Tibial nerve (tissue), 4 donors: ENCODE results near the gene GOLGA6L2. TPM values are rescaled to one million over a fixed set of nuclear protein-coding genes. Genes with fewer than 3 reads are reported as not detected.

Source experiments
- DNase-seq, 2 donors: peaks; one replicate each; pipeline ENCODE4 v3.0.0-alpha.2; 2019; ENCODE audit warnings: low spot score in 2 of 2
- H3K27ac ChIP-seq, 4 donors: fragments of 200-600 bp; sonication (generic) in 3 of 4; one replicate each; pipeline ENCODE4 v1.5.1; 2017 to 2019; ENCODE audit warnings: mild to moderate bottlenecking in 1 of 4
- H3K27me3 ChIP-seq, 2 donors: fragments of 200-600 bp; sonication (generic) in 1 of 2; one replicate each; pipeline versions ENCODE4 v1.5.1 to v1.6.0; 2017 to 2019
- H3K36me3 ChIP-seq, 3 donors: fragments of 200-600 bp; sonication (generic); one replicate each; pipeline ENCODE4 v1.5.1; 2018 to 2019
- H3K4me1 ChIP-seq, 4 donors: fragments of 200-600 bp; sonication (generic) in 3 of 4; one replicate each; pipeline ENCODE4 v1.5.1; 2017 to 2019
- H3K4me3 ChIP-seq, 4 donors: fragments of 200-600 bp; sonication (generic) in 3 of 4; one replicate each; pipeline ENCODE4 v1.5.1; 2017 to 2019; ENCODE audit warnings: mild to moderate bottlenecking in 1 of 4, moderate library complexity in 1 of 4
- H3K9me3 ChIP-seq, 4 donors: fragments of 200-600 bp; sonication (generic) in 3 of 4; one replicate each; pipeline ENCODE4 v1.5.1; 2017 to 2019
- EP300 ChIP-seq, 2 donors: sonication (generic); formaldehyde crosslinking; IDR thresholded peaks; one replicate each; pipeline ENCODE4 v1.6.1; 2017; ENCODE audit warnings: antibody characterized with exemption in 2 of 2, mild to moderate bottlenecking in 1 of 2
- POLR2A ChIP-seq, 2 donors: fragments of 450-650 bp; IDR thresholded peaks; one replicate each; pipeline ENCODE4 v1.6.1; 2017; ENCODE audit warnings: antibody characterized with exemption in 2 of 2, mild to moderate bottlenecking in 2 of 2, moderate library complexity in 2 of 2
- whole genome bisulfite sequencing, 2 donors: methylation state at CpG; one replicate each; pipeline ENCODE4 v1.1.5; 2018; 5-methylcytosine and 5-hydroxymethylcytosine counted together
- total RNA-seq, 4 donors: library from RNA; depleted of rRNA; stranded (reverse); fragments of >200 nt; gene quantifications; one replicate each; pipeline ENCODE4 v1.1.0, GENCODE V29; 2016
- TF ChIP-seq, protein P1 (sequence below), 5 experiments: fragments of 200-600 bp in 3 of 5; fragments of 450-650 bp in 2 of 5; sonication (generic) in 3 of 5; IDR thresholded peaks; one replicate each; pipeline ENCODE4 v1.5.1; 2016 to 2019; ENCODE audit warnings: antibody characterized with exemption in 5 of 5, mild to moderate bottlenecking in 3 of 5, moderate library complexity in 2 of 5

GOLGA6L2 gene, protein sequence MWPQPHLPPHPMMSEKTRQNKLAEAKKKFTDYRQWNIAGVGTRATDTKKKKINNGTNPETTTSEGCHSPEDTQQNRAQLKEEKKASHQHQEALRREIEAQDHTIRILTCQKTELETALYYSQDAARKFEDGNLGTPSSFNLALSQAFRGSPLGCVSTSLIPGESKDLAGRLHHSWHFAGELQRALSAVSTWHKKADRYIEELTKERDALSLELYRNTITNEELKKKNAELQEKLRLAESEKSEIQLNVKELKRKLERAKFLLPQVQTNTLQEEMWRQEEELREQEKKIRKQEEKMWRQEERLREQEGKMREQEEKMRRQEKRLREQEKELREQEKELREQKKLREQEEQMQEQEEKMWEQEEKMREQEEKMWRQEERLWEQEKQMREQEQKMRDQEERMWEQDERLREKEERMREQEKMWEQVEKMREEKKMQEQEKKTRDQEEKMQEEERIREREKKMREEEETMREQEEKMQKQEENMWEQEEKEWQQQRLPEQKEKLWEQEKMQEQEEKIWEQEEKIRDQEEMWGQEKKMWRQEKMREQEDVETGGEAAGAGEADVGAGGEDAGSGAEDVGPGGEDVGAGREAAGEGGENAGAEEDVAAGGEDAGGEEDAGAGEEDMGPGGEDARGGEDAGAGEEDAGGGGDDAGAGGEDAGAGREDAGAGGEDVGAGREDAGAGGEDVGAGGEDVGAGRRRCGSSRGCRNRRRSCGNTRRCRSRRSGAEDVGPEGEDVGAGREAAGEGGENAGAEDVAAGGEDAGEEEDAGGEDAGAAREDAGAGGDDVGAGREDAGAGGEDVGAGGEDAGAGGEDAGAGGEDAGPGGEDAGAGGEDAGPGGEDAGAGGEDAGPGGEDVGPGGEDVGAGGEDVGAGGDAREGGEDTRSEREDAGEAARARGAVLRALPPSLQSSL
- total RNA-seq, result not detected

DNA sequence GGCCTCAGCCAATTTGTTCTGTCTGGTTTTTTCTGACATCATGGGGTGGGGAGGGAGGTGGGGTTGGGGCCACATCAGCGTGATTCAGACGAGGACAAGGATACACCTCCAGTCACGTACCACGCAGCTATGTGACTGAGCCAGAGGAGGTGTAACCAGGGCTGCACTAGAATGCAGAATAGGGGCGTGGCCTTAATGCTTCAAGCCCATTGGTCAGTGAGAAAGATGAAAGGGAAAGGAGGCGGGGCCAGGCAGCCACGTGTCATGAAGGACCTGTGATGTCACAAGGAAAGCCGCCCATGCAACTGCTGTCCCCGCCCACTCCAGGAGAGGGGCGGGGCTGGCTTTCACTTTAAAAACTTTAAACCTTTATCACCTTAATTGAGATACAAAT lies at the start of gene GOLGA6L2:
Gene GOLGA6L2 (minus strand): TSS at position 137 of the 394 bp plus-strand sequence. CDS start 62 bp downstream, at position 75.
- H3K27me3 ChIP-seq, result no peaks in the 10 kb centered on the region
- WGBS, 2 donors, result 88 to 89% methylated on average over 10 of the region's 10 CpGs
- TF ChIP-seq, protein P1, sequence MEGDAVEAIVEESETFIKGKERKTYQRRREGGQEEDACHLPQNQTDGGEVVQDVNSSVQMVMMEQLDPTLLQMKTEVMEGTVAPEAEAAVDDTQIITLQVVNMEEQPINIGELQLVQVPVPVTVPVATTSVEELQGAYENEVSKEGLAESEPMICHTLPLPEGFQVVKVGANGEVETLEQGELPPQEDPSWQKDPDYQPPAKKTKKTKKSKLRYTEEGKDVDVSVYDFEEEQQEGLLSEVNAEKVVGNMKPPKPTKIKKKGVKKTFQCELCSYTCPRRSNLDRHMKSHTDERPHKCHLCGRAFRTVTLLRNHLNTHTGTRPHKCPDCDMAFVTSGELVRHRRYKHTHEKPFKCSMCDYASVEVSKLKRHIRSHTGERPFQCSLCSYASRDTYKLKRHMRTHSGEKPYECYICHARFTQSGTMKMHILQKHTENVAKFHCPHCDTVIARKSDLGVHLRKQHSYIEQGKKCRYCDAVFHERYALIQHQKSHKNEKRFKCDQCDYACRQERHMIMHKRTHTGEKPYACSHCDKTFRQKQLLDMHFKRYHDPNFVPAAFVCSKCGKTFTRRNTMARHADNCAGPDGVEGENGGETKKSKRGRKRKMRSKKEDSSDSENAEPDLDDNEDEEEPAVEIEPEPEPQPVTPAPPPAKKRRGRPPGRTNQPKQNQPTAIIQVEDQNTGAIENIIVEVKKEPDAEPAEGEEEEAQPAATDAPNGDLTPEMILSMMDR (IDR thresholded peaks at IDR 0.05), result no peak
- TF ChIP-seq EP300 (IDR thresholded peaks at IDR 0.05) (no peak), POLR2A (IDR thresholded peaks at IDR 0.05) (no peak)
- H3K27ac ChIP-seq, result no peak within 1 kb of the TSS
- peaks cover 0 to 4% (median 0%) of the 10 kb centered on the region in 4 donors for H3K9me3 ChIP-seq
- no peak within 1 kb of the TSS for H3K4me3 ChIP-seq
- H3K36me3 ChIP-seq, result no peaks in the 10 kb centered on the region
- H3K4me1 ChIP-seq, result no peaks in the 10 kb centered on the region
- no peak for DNase-seq

DNA sequence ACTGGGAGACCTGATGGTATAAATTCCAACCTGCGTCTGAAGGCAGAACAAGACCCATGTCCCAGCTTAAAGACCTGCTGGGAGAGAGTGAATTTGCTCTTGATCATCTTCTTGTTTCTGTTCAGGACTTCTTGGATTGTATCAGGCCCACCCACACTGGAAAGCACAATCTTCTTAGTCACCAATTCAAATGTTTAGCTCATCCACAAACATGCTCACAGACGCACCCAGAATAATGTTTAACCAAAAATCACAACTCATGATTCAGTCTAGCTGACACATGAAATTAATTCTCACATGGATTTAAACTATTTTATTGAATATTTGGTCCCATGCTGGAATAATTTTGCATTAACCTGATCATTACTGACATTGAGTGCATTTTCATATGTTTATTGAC lies 37.8 kb upstream of the GOLGA6L2 start:
- Histone ChIP-seq H3K36me3 (no peaks in the 10 kb centered on the region), H3K27ac (no peak overlapping the region), H3K27me3 (no peaks in the 10 kb centered on the region), H3K9me3 (no peaks in the 10 kb centered on the region), H3K4me1 (no peaks in the 10 kb centered on the region), H3K4me3 (no peak overlapping the region)
- TF ChIP-seq POLR2A (IDR thresholded peaks at IDR 0.05), result no peak
- TF ChIP-seq, protein P1 (IDR thresholded peaks at IDR 0.05), result no peak
- no peak for TF ChIP-seq EP300 (IDR thresholded peaks at IDR 0.05)
- no peak for DNase-seq
- 72 to 75% methylated on average over 2 of the region's 2 CpGs for WGBS, 2 donors

DNA sequence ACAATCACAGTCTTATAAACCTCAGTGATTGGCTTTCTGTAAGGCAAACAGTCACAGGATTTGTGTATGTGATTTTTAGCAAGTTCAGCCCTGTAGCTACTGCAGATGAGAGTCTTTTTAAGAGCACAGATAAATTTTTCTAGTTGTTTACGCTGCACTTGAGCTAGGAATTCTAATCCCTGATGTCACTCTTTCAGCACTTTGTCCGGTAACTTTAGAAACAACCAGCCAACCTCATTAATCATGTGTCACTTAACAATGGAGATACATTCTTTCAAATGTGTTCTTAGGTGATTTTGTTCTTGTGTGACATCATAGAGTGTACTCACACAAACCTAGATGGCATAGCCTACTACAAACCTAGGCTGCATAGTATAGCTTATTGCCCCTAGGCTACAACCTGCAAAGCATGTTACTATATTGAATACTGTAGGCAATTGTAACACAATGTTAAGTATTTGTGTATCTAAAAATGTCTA lies 36.8 kb upstream of the GOLGA6L2 start:
- H3K36me3 ChIP-seq, result no peaks in the 10 kb centered on the region
- no peak overlapping the region for H3K27ac ChIP-seq
- no peaks in the 10 kb centered on the region for H3K9me3 ChIP-seq
- no peaks in the 10 kb centered on the region for H3K27me3 ChIP-seq
- H3K4me3 ChIP-seq, result no peak overlapping the region
- no peaks in the 10 kb centered on the region for H3K4me1 ChIP-seq
- TF ChIP-seq POLR2A (IDR thresholded peaks at IDR 0.05) (no peak), EP300 (IDR thresholded peaks at IDR 0.05) (no peak)
- TF ChIP-seq, protein P1 (IDR thresholded peaks at IDR 0.05), result no peak
- DNase-seq, result no peak
- 53 to 56% methylated on average over 2 of the region's 2 CpGs for WGBS, 2 donors

DNA sequence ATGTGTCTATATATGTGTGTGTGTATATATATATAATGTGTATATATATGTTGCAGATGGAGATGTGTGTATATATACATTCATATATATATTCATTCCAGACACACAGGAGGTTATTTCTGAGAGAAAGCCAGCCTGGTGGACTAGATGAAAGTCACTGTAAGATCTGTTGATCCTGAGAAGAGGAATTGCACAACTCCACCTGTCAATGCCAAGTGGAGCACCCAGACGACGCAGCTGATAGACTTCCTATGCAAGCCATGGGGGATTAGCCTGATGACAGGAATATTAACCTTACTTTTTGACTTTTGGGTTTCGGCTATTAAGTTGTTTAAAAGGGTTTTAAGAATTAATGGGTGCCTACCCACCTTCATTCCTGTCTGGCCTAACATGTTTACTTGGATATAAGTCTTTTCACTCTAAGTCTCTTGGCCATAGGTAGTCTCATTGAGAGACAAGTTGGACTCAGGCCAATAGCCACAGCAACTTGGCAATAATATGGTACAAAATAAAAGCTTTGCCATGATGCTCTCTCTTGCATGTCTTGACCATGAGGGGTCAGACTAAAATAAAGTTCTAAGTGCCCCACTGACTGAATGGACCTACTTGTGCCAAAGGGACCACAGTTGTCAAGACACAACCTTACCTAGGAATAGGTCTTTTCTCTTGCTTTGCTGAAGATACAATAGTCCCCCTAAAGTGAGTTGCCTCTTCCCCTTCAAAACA lies 35.9 kb upstream of the GOLGA6L2 start:
- Histone ChIP-seq H3K36me3 (no peaks in the 10 kb centered on the region), H3K9me3 (no peaks in the 10 kb centered on the region), H3K27me3 (no peaks in the 10 kb centered on the region), H3K4me1 (no peaks in the 10 kb centered on the region), H3K27ac (no peak overlapping the region), H3K4me3 (no peak overlapping the region)
- WGBS, 2 donors, result 40 to 63% methylated on average over 3 of the region's 3 CpGs
- no peak for DNase-seq
- TF ChIP-seq EP300 (IDR thresholded peaks at IDR 0.05), result no peak
- TF ChIP-seq POLR2A (IDR thresholded peaks at IDR 0.05), result no peak
- TF ChIP-seq, protein P1 (IDR thresholded peaks at IDR 0.05), result no peak
